ENCODE measurements around the gene SLC4A2.

SLC4A2 gene

GRCh38 chr7:151034312-151035025 lies 24.9 kb upstream of the SLC4A2 start:
- ChIA-PET POLR2A (no interaction called here), CTCF (no interaction called here)
- DNase-seq (ENCODE audit: low read depth, low spot score): no peak
- H3K4me3 ChIP-seq (ENCODE audit: low read depth, low read length): no peak overlapping the region
- TF ChIP-seq CTCF (IDR thresholded peaks at IDR 0.05; ENCODE audit: insufficient read depth, low read length, missing control alignments): no peak

DNA sequence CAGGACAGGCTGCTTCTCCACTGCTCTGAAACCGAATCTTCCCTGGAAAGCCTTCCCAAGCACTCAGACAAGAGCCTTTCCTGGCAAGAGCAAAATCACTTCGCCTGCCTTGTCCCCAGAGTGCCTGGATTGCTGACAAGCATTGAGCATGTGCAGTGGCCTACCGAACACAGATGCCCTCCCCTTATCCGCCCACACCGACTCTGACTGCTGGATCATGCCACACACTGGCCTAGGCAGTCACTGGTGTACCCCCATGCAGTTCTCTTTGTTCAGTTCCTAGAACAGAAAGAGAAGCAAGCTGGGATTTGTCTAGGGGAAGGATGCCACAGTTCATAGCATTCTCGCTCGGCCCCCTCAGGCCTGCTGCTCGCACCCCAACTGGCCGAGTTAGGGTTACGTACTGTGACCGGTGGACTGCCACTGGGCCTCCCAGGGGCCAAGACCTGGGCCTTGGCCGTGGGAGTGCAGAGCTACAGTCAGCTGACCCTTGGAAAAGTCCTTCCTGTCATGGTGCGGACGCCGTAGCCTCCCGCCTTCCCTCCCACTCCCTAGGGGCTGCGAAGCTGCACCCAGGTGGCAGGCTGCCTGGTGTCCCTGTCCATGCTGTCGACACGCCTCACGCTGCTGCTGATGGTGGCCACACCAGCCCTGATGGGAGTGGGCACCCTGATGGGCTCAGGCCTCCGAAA lies 24.2 kb upstream of the SLC4A2 start:
- H3K4me3 ChIP-seq (ENCODE audit: low read depth, low read length): no peak overlapping the region
- no peak for DNase-seq (ENCODE audit: low read depth, low spot score)
- CTCF ChIA-PET: no interaction called here
- TF ChIP-seq CTCF (IDR thresholded peaks at IDR 0.05; ENCODE audit: insufficient read depth, low read length, missing control alignments): no peak
- POLR2A ChIA-PET: no interaction called here

DNA sequence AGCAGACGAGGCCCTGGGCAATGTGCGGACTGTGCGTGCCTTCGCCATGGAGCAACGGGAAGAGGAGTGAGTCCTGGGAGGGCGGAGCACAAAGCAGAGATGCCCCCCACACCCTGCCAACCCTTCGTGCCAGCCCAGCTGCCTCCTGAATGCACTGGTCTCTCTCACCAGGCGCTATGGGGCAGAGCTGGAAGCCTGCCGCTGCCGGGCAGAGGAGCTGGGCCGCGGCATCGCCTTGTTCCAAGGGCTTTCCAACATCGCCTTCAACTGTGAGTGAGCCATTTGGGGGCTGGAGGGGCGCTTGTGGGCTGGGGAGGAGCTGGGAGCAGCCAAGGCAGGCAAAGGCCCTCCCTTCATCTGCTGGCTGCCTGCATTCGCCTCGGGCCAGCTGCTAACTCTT lies 23.5 kb upstream of the SLC4A2 start:
- H3K4me3 ChIP-seq (ENCODE audit: low read depth, low read length): no peak overlapping the region
- ChIA-PET CTCF (interaction anchor here (1.2 to 2.1 kb wide), 3 partner anchors 18 to 75 kb away, joined by 4 to 7 read pairs (median 5); no protein-coding TSS in a partner anchor), POLR2A (interaction anchor here (0.5 kb wide), 1 partner anchor 66 kb away, joined by 7 read pairs; no protein-coding TSS in a partner anchor)
- DNase-seq (ENCODE audit: low read depth, low spot score): no peak
- no peak for TF ChIP-seq CTCF (IDR thresholded peaks at IDR 0.05; ENCODE audit: insufficient read depth, low read length, missing control alignments)

DNA sequence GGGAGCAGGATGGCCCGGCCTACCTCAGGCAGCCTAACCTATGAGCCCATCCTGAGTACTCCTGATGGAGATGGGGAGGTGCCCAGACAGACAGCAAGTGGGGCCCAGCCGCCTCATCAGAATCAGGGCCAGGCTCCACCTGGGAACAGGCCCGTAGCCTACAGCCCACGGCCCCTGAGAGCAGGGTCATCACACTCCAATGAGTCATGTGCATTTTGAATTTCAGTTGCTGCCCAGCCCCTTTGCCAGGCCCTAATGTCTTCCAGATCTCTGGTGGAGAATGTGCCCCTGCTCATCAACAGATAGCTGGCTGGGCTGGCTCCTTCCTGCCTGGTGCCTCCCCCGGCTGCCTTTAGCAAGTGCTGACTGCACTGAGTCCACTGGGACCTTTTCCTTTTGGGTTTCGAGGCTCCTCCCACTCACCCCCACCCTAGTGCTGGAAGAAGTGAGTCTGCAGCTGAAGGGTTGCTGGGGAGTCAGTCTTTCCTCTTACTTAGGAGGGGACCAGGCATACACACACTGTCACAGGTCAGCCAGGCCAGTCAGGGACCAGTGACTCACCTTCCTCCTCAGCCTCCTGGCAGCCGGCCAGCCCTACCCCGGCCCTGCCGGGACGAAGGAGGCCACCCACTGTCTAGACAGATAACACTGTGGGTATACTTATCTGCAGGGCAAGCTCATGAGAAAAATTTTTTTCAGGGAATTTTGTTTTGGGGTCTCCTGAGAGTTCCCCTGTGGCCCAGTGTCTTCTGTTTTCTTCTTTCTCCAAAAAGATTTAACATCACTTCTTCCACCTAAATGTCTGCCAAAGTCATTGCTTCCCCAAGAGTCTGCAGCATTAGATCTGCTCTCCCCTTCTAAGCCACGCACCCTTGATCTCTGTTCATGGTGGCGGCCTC lies 20.2 kb upstream of the SLC4A2 start:
- ChIA-PET CTCF (interaction anchor here (0.8 to 2.6 kb wide), 8 partner anchors 11 to 76 kb away, joined by 3 to 15 read pairs (median 4); partner anchors contain the start of genes ABCB8 and SLC4A2), POLR2A (interaction anchor here (0.8 to 1.4 kb wide), 6 partner anchors 11 to 1892 kb away, joined by 3 to 13 read pairs (median 4); partner anchors contain the start of genes ABCB8 and ZNF398)
- TF ChIP-seq CTCF (IDR thresholded peaks at IDR 0.05; ENCODE audit: insufficient read depth, low read length, missing control alignments): no peak
- no peak overlapping the region for H3K4me3 ChIP-seq (ENCODE audit: low read depth, low read length)
- DNase-seq (ENCODE audit: low read depth, low spot score): no peak

DNA sequence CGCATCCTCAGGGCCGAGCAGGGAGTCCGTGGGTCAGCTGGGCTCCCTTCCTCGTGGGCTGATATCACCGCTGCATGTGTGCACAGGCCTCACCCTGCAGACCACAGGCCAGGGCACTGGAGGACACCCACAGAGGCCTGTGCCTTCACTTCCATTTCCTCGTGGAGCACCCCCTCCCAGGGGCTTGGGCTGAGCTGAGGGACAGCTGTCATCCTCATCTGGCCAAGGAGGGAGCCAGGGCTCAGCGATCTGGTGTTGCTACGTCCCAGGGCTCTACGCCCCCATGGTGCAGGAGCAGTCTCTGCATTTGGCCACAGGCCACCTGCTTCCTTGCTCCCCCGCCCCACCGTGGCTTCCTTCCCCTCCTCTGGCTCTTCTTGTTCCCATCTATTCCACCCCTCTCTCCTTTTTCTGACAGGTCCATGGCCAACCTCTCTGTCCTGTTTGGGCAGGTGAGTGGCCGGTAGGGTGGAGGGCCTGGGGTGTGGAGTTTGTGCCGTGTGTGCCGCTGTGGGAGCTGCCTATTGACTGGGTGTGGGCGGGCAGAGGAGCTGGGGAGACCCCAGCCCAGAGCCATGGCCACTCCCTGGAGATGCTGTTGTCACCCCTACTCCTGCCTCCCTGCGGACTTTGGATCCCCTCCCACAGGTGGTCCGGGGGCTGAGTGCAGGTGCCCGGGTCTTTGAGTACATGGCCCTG lies 19.4 kb upstream of the SLC4A2 start:
- ChIA-PET CTCF (interaction anchor here (1.0 to 2.6 kb wide), 5 partner anchors 19 to 73 kb away, joined by 3 to 15 read pairs (median 5); partner anchors contain the start of gene SLC4A2), POLR2A (interaction anchor here (1.0 to 1.2 kb wide), 4 partner anchors 11 to 79 kb away, joined by 3 to 13 read pairs (median 6); partner anchors contain the start of gene ABCB8)
- TF ChIP-seq CTCF (IDR thresholded peaks at IDR 0.05; ENCODE audit: insufficient read depth, low read length, missing control alignments): no peak
- DNase-seq (ENCODE audit: low read depth, low spot score): no peak
- no peak overlapping the region for H3K4me3 ChIP-seq (ENCODE audit: low read depth, low read length)
